Upper lobe of left lung (tissue), 6 donors: ENCODE measurements around the gene STOML1. TPM values are rescaled to one million over a fixed set of nuclear protein-coding genes. Genes with fewer than 3 reads are reported as not detected.

Source experiments
- ATAC-seq, 2 donors: fragments of 200-7000 bp; cut with Tn5 transposase; one replicate each; pipeline ENCODE4 v1.9.1; 2022; ENCODE audit warnings: mild to moderate bottlenecking in 2 of 2, moderate library complexity in 2 of 2; ENCODE audit not compliant: low FRiP score in 2 of 2
- DNase-seq, 2 donors: peaks; one replicate each; pipeline ENCODE4 v3.0.0-alpha.2; 2019 to 2020
- H3K27ac ChIP-seq, 4 donors: fragments of 200-600 bp; sonication (generic); one replicate each; pipeline ENCODE4 v1.5.1; 2016 to 2019
- H3K27me3 ChIP-seq, 4 donors: fragments of 200-600 bp; sonication (generic); one replicate each; pipeline ENCODE4 v1.5.1; 2017 to 2019
- H3K36me3 ChIP-seq, 4 donors: fragments of 200-600 bp; sonication (generic); one replicate each; pipeline ENCODE4 v1.5.1; 2016 to 2019
- H3K4me1 ChIP-seq, 4 donors: fragments of 200-600 bp; sonication (generic); one replicate each; pipeline ENCODE4 v1.5.1; 2018 to 2019
- H3K4me3 ChIP-seq, 4 donors: fragments of 200-600 bp; sonication (generic); one replicate each; pipeline ENCODE4 v1.5.1; 2017 to 2019; ENCODE audit warnings: mild to moderate bottlenecking in 2 of 4, moderate library complexity in 1 of 4
- H3K9me3 ChIP-seq, 4 donors: fragments of 200-600 bp; sonication (generic); one replicate each; pipeline ENCODE4 v1.5.1; 2018 to 2019
- CTCF ChIP-seq, 6 experiments: fragments of 450-650 bp in 4 of 6; fragments of 200-600 bp in 2 of 6; sonication (generic) in 2 of 6; IDR thresholded peaks; one replicate each; pipeline ENCODE4 v1.5.1; 2016 to 2019; ENCODE audit warnings: antibody characterized with exemption in 6 of 6
- EP300 ChIP-seq, 4 donors: sonication (generic); formaldehyde crosslinking; IDR thresholded peaks; one replicate each; pipeline ENCODE4 v1.5.1; 2017; ENCODE audit warnings: antibody characterized with exemption in 4 of 4, control low read depth in 2 of 4
- POLR2A ChIP-seq, 4 donors: fragments of 450-650 bp; IDR thresholded peaks; one replicate each; pipeline ENCODE4 v1.5.1; 2016 to 2017; ENCODE audit warnings: antibody characterized with exemption in 4 of 4, mild to moderate bottlenecking in 2 of 4
- POLR2AphosphoS5 ChIP-seq, 2 donors: sonication (generic); formaldehyde crosslinking; IDR thresholded peaks; one replicate each; pipeline ENCODE4 v1.5.1; 2017; ENCODE audit warnings: antibody characterized with exemption in 2 of 2
- WGBS, 2 donors: methylation state at CpG; one replicate each; pipeline ENCODE4 v1.1.5; 2017 to 2018; 5-methylcytosine and 5-hydroxymethylcytosine counted together
- total RNA-seq, 6 donors: library from RNA; depleted of rRNA in 4 of 6; stranded (reverse); fragments of >200 nt in 4 of 6; gene quantifications; one replicate each; pipeline versions ENCODE4 v1.1.0 to v1.2.1, GENCODE V29; 2016 to 2021
- donor health status: DM: no; HTN: no; CAD: no; lungs with moderate emphysema.
- donor health status: DM: no; HTN: yes; CAD: no; lungs with severe emphysema.

STOML1 gene
- total RNA-seq, 6 donors from 2014 or later = 12.2 to 23.3 (median 18.3) TPM

DNA sequence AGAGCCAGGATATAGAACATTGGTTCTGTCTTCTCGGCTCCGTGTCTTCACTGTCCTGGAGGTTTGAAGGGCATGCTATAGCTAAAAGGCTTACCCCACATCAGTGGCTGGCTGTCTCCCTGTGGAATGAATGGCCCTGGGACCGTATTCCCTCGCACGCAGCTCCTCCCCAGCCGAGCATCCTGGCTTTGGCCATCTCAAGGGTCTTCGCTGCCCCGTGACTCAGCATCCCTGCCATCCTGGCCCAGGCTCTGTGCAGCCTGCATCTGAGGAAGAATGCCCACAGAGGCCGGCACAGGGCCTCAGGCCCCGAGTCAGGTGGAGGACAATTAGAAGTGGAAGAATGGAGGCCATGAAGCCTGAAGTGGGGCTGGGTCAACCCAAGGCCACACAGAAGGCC, 54.8 kb downstream of the STOML1 start:
- H3K4me1 ChIP-seq = peaks cover 5 to 27% (median 20%) of the 10 kb centered on the region in 4 donors
- no peak overlapping the region for H3K27ac ChIP-seq
- DNase-seq (no peak), ATAC-seq (no peak)
- 80 to 95% methylated on average over 7 to 9 of the region's 10 CpGs for WGBS, 2 donors
- no peaks in the 10 kb centered on the region for H3K36me3 ChIP-seq
- no peak overlapping the region for H3K4me3 ChIP-seq
- no peaks in the 10 kb centered on the region for H3K27me3 ChIP-seq
- TF ChIP-seq EP300 (IDR thresholded peaks at IDR 0.05) = no peak
- TF ChIP-seq POLR2AphosphoS5 (IDR thresholded peaks at IDR 0.05) = no peak
- TF ChIP-seq CTCF (IDR thresholded peaks at IDR 0.05) = no peak
- no peak for TF ChIP-seq POLR2A (IDR thresholded peaks at IDR 0.05)
- no peaks in the 10 kb centered on the region for H3K9me3 ChIP-seq

DNA sequence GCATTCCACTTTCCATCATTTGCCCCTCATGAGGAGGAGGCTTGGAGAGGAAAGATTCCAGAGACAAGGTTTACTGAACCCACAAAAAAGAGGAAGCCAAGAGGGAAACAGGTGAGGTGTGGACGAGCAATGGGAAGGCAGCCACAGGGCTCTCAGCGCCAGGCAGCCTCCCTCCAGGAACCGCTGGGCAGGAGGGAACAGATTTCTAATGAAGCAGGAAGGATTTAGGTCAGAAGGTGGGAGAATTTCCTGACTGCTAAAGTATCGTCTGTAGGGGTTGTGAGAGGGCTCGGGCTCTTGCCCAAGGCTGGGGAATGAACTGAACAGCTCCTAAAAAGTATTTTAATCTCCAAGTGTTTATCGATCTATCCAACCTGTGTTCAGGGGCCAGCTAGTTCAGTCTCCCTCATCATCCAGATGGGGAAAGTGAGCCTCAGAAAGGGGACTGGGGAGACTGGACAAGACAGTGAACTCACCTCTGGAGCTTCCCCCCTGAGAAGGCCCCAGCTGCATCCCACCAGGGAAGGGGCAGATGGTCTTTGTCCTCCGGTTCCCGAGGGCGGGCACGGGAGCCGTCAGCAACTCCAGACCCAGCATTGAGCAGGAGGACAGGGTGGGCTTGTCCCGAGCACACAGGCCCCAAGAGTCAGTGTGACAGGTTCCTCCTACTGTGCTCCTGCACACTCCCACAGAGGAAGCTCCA, 55.4 kb downstream of the STOML1 start:
- DNase-seq (no peak), ATAC-seq (no peak)
- Histone ChIP-seq H3K4me3 (no peak overlapping the region), H3K36me3 (no peaks in the 10 kb centered on the region), H3K9me3 (no peaks in the 10 kb centered on the region), H3K27ac (no peak overlapping the region), H3K4me1 (peaks cover 5 to 27% (median 20%) of the 10 kb centered on the region in 4 donors), H3K27me3 (no peaks in the 10 kb centered on the region)
- no peak for TF ChIP-seq POLR2AphosphoS5 (IDR thresholded peaks at IDR 0.05)
- 46 to 50% methylated on average over 7 to 12 of the region's 12 CpGs for WGBS, 2 donors

DNA sequence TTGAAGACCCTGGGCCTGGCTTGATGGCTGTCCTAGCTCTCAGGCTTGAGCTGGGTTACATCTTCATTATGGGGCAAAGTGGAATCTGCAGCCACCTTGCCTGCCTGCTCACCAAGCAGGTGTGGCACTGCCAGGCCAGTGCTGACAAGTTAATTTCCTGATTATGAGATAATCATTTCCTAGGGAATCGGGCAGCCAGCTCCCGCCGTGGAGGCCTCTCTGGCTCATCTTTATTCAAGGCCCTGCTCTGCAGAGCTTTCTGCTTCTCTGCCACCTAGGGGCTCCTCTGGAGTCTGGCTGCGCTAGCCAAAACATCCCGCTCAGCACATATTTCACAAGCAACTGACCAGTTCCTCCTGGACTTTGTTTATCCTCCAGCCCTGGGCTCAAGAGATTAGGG, 55.9 kb downstream of the STOML1 start:
- no peak for DNase-seq
- Histone ChIP-seq H3K4me3 (no peak overlapping the region), H3K27me3 (no peaks in the 10 kb centered on the region), H3K4me1 (peaks cover 5 to 27% (median 20%) of the 10 kb centered on the region in 4 donors), H3K36me3 (no peaks in the 10 kb centered on the region), H3K9me3 (no peaks in the 10 kb centered on the region), H3K27ac (no peak overlapping the region)
- no peak for ATAC-seq
- TF ChIP-seq CTCF (IDR thresholded peaks at IDR 0.05) (no peak), POLR2AphosphoS5 (IDR thresholded peaks at IDR 0.05) (no peak), POLR2A (IDR thresholded peaks at IDR 0.05) (no peak), EP300 (IDR thresholded peaks at IDR 0.05) (no peak)
- 35 to 55% methylated on average over 4 to 5 of the region's 5 CpGs for WGBS, 2 donors

DNA sequence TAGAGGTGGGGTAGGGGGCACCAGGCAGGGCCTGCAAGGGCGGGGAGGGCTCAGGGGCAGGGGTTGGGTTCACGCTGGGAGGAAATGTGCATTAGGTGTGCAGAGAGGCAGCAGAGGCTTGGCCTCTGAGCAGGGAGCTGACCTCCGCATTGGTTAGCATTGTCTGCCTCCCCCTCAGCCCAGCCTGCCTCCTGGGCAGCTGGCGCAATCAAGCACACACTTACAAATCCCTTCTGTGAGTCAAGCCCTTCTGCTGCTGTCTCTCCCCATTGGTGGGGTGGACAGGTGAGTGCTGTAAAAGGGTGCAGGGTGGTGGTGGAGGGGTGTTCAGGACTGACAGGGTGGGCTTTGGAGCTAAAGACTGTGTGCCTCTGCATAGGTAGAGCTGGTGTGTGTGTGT, 56.5 kb downstream of the STOML1 start:
- ATAC-seq = no peak
- peaks cover 0 to 24% (median 20%) of the 10 kb centered on the region in 4 donors for H3K4me1 ChIP-seq
- no peak for TF ChIP-seq POLR2AphosphoS5 (IDR thresholded peaks at IDR 0.05)
- TF ChIP-seq CTCF (IDR thresholded peaks at IDR 0.05) = no peak
- TF ChIP-seq POLR2A (IDR thresholded peaks at IDR 0.05) = no peak
- TF ChIP-seq EP300 (IDR thresholded peaks at IDR 0.05) = no peak
- no peaks in the 10 kb centered on the region for H3K36me3 ChIP-seq
- H3K27me3 ChIP-seq = no peaks in the 10 kb centered on the region
- 89 to 95% methylated on average over 4 of the region's 4 CpGs for WGBS, 2 donors
- no peaks in the 10 kb centered on the region for H3K9me3 ChIP-seq
- H3K4me3 ChIP-seq = no peak overlapping the region
- DNase-seq = no peak
- no peak overlapping the region for H3K27ac ChIP-seq

DNA sequence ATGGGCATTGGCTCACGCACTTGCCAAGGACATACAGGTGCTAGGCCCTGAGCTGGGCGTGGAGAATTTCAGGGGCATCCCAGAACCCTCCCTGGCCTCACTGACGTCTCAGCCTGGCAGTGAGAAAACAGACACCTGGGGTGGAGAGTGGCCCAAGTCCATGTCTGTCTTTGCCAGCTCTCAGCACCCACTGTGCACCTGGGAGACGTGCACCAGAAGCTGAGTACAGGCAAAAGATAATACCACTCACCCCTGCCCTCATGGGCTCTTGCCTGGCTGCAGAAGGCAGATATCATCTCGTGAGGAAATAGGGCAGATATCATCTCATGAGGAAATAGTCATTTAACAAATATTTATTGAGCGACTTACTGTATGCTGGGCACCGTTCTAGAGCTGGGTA, 57.8 kb downstream of the STOML1 start:
- no peaks in the 10 kb centered on the region for H3K27me3 ChIP-seq
- DNase-seq (no peak), ATAC-seq (no peak)
- H3K36me3 ChIP-seq = no peaks in the 10 kb centered on the region
- no peaks in the 10 kb centered on the region for H3K9me3 ChIP-seq
- 69 to 72% methylated on average over 6 to 7 of the region's 7 CpGs for WGBS, 2 donors
- TF ChIP-seq EP300 (IDR thresholded peaks at IDR 0.05) (no peak), CTCF (IDR thresholded peaks at IDR 0.05) (no peak), POLR2A (IDR thresholded peaks at IDR 0.05) (no peak), POLR2AphosphoS5 (IDR thresholded peaks at IDR 0.05) (no peak)
- H3K4me1 ChIP-seq = peaks cover 0 to 24% (median 20%) of the 10 kb centered on the region in 4 donors
- no peak overlapping the region for H3K4me3 ChIP-seq
- no peak overlapping the region for H3K27ac ChIP-seq
